Caco-2 (cell line): ENCODE measurements around the gene PDE4D. TPM values are rescaled to one million over a fixed set of nuclear protein-coding genes. Genes with fewer than 3 reads are reported as not detected.
A peak's percentile ranks its signal among the peaks of the same experiment; 100 is the strongest.

Experiments
- BruUV-seq: library from RNA; stranded (reverse); fragments of 400-500 nt; replicated peaks from 2 replicates; lab custom pipeline; 2021; lab: Mats Ljungman, UMichigan
- CTCF ChIA-PET: fragments of 300-600 bp; sonication (Branson Sonifier 250); formaldehyde crosslinking; loops from one replicate; lab custom pipeline; 2022; ENCODE audit warnings: antibody characterized with exemption; lab: Charles Lee
- POLR2A ChIA-PET: fragments of 300-600 bp; sonication (Branson Sonifier 250); formaldehyde crosslinking; loops from one replicate; lab custom pipeline; 2022; ENCODE audit warnings: antibody characterized with exemption; lab: Charles Lee
- DNase-seq, 2 experiments: peaks; one replicate each; pipeline versions ENCODE4 v3.0.0 to v3.0.0-alpha.2; 2020 to 2022
- H3K27me3 ChIP-seq: replicated peaks from 2 replicates; pipeline ENCODE4 v1.6.0; 2011; ENCODE audit warnings: low read length; ENCODE audit not compliant: control insufficient read depth, insufficient read depth
- H3K36me3 ChIP-seq: 2 replicates; pipeline ENCODE4 v1.5.1; 2011; ENCODE audit warnings: low read length; ENCODE audit not compliant: control insufficient read depth, insufficient read depth
- H3K4me1 ChIP-seq: fragments of 250-450 bp; sonication (Bioruptor Pico); 2 replicates; pipeline ENCODE4 v1.5.1; 2020; ENCODE audit warnings: mild to moderate bottlenecking
- H3K4me3 ChIP-seq: 2 replicates; pipeline ENCODE4 v1.5.1; 2011; ENCODE audit warnings: low read depth, mild to moderate bottlenecking, control low read depth, low read length
- H3K9me3 ChIP-seq: fragments of 250-450 bp; sonication (Bioruptor Pico); 2 replicates; pipeline ENCODE4 v1.5.1; 2020; ENCODE audit warnings: mild to moderate bottlenecking, moderate library complexity
- H3K27ac Mint-ChIP-seq: one replicate; pipeline ENCODE4 v1.8.0; 2022; ENCODE audit warnings: mixed read lengths; ENCODE audit not compliant: unreplicated experiment
- H3K27me3 Mint-ChIP-seq: one replicate; pipeline ENCODE4 v1.8.0; 2022; ENCODE audit warnings: mixed read lengths; ENCODE audit not compliant: insufficient read depth, unreplicated experiment
- H3K36me3 Mint-ChIP-seq: one replicate; pipeline ENCODE4 v1.8.0; 2022; ENCODE audit warnings: mild to moderate bottlenecking, mixed read lengths; ENCODE audit not compliant: insufficient read depth, unreplicated experiment
- H3K4me1 Mint-ChIP-seq: one replicate; pipeline ENCODE4 v1.8.0; 2022; ENCODE audit warnings: low read depth, mixed read lengths; ENCODE audit not compliant: unreplicated experiment
- H3K4me3 Mint-ChIP-seq: one replicate; pipeline ENCODE4 v1.8.0; 2022; ENCODE audit warnings: mild to moderate bottlenecking, moderate library complexity, mixed read lengths; ENCODE audit not compliant: unreplicated experiment
- H3K9me3 Mint-ChIP-seq: one replicate; pipeline ENCODE4 v1.8.0; 2022; ENCODE audit warnings: mixed read lengths; ENCODE audit not compliant: unreplicated experiment
- CTCF ChIP-seq, 2 experiments: fragments of 200-600 bp in 1 of 2; IDR thresholded peaks; 1 replicate in 1 of 2; 2 replicates in 1 of 2; pipeline versions ENCODE4 v1.5.1 to v1.8.0; 2011 to 2022; ENCODE audit warnings: antibody characterized with exemption in 1 of 2, control low read depth in 1 of 2, inconsistent platforms in 1 of 2, low read depth in 1 of 2, low read length in 1 of 2, mild to moderate bottlenecking in 1 of 2, moderate library complexity in 1 of 2; ENCODE audit not compliant: insufficient read depth in 1 of 2, severe bottlenecking in 1 of 2, unreplicated experiment in 1 of 2
- intact Hi-C: fragments of 100-400 bp; cut with micrococcal nuclease; formaldehyde crosslinking; loops from one replicate; pipeline ENCODE4 v1.10.0; 2022; ENCODE audit not compliant: unreplicated experiment
- total RNA-seq: library from RNA; stranded (reverse); gene quantifications from 2 replicates; pipeline ENCODE4 v1.2.3, GENCODE V29; 2022

The PDE4D gene
- total RNA-seq, 1 experiment from 2014 or later: 89.8 TPM

- intact Hi-C loops: loop anchor here (10.0 kb wide), 1 partner anchor 318 kb away; no protein-coding TSS in a partner anchor
- ChIA-PET CTCF (interaction anchor here (1.7 kb wide), 1 partner anchor 137 kb away, joined by 3 read pairs; no protein-coding TSS in a partner anchor), POLR2A (interaction anchor here (0.6 to 1.1 kb wide), 2 partner anchors 91 to 92 kb away, joined by 3 to 5 read pairs; no protein-coding TSS in a partner anchor)
- Mint-ChIP-seq H3K27me3 (no peaks in the 10 kb centered on the region), H3K9me3 (no peaks in the 10 kb centered on the region), H3K27ac (peak overlapping the region; percentile 10), H3K4me3 (peak overlapping the region; percentile 69), H3K36me3 (peaks cover 68% of the 10 kb centered on the region), H3K4me1 (peaks cover 17% of the 10 kb centered on the region)
- no TSS peak for BruUV-seq
- H3K36me3 ChIP-seq: no peaks in the 10 kb centered on the region
- DNase-seq: no peak
- H3K9me3 ChIP-seq: no peaks in the 10 kb centered on the region
- H3K4me1 ChIP-seq: peaks cover 42% of the 10 kb centered on the region
- H3K4me3 ChIP-seq: peak overlapping the region; percentile 95
- TF ChIP-seq CTCF (IDR thresholded peaks at IDR 0.05; ENCODE audit: insufficient read depth in 1 of 2, low read depth in 1 of 2, low read length in 1 of 2, severe bottlenecking in 1 of 2, unreplicated experiment in 1 of 2): no peak
- no peaks in the 10 kb centered on the region for H3K27me3 ChIP-seq
Observed at GRCh38 chr5:59037041-59037440, 856.5 kb downstream of the PDE4D start.

- H3K4me3 Mint-ChIP-seq: peak overlapping the region; percentile 69
- H3K4me3 ChIP-seq: no peak overlapping the region
- peaks cover 18% of the 10 kb centered on the region for H3K4me1 Mint-ChIP-seq
- POLR2A ChIA-PET: interaction anchor here (0.5 to 1.1 kb wide), 4 partner anchors 26 to 92 kb away, joined by 3 to 6 read pairs (median 4); no protein-coding TSS in a partner anchor
- H3K36me3 Mint-ChIP-seq: peaks cover 74% of the 10 kb centered on the region
- intact Hi-C loops: loop anchor here (1.0 to 10.0 kb wide), 2 partner anchors 125 to 318 kb away; no protein-coding TSS in a partner anchor
- H3K9me3 ChIP-seq: no peaks in the 10 kb centered on the region
- H3K27me3 Mint-ChIP-seq: no peaks in the 10 kb centered on the region
- H3K27me3 ChIP-seq: no peaks in the 10 kb centered on the region
- peaks cover 40% of the 10 kb centered on the region for H3K4me1 ChIP-seq
- H3K9me3 Mint-ChIP-seq: no peaks in the 10 kb centered on the region
- BruUV-seq: no TSS peak
- H3K36me3 ChIP-seq: no peaks in the 10 kb centered on the region
- H3K27ac Mint-ChIP-seq: peak overlapping the region; percentile 90
- TF ChIP-seq CTCF (IDR thresholded peaks at IDR 0.05; ENCODE audit: insufficient read depth in 1 of 2, low read depth in 1 of 2, low read length in 1 of 2, severe bottlenecking in 1 of 2, unreplicated experiment in 1 of 2): no peak
- peak; percentile 63 to 64 for DNase-seq
- CTCF ChIA-PET: interaction anchor here (1.7 kb wide), 1 partner anchor 138 kb away, joined by 3 read pairs; no protein-coding TSS in a partner anchor
Observed at GRCh38 chr5:59036274-59036961, 857.1 kb downstream of the PDE4D start.

- peak overlapping the region; percentile 90 for H3K27ac Mint-ChIP-seq
- CTCF ChIA-PET: interaction anchor here (1.2 to 1.7 kb wide), 2 partner anchors 92 to 139 kb away, joined by 3 to 5 read pairs; no protein-coding TSS in a partner anchor
- no peaks in the 10 kb centered on the region for H3K27me3 Mint-ChIP-seq
- no TSS peak for BruUV-seq
- intact Hi-C loops: loop anchor here (1.0 to 10.0 kb wide), 2 partner anchors 126 to 319 kb away; no protein-coding TSS in a partner anchor
- TF ChIP-seq CTCF (IDR thresholded peaks at IDR 0.05; ENCODE audit: insufficient read depth in 1 of 2, low read depth in 1 of 2, low read length in 1 of 2, severe bottlenecking in 1 of 2, unreplicated experiment in 1 of 2): no peak
- peaks cover 13% of the 10 kb centered on the region for H3K4me1 Mint-ChIP-seq
- Histone ChIP-seq H3K4me3 (no peak overlapping the region), H3K4me1 (peaks cover 32% of the 10 kb centered on the region), H3K27me3 (no peaks in the 10 kb centered on the region), H3K9me3 (no peaks in the 10 kb centered on the region), H3K36me3 (no peaks in the 10 kb centered on the region)
- peaks cover 81% of the 10 kb centered on the region for H3K36me3 Mint-ChIP-seq
- DNase-seq: no peak
- no peaks in the 10 kb centered on the region for H3K9me3 Mint-ChIP-seq
- peak overlapping the region; percentile 69 for H3K4me3 Mint-ChIP-seq
- POLR2A ChIA-PET: interaction anchor here (0.7 to 1.5 kb wide), 2 partner anchors 87 to 126 kb away, joined by 4 read pairs; no protein-coding TSS in a partner anchor
Observed at GRCh38 chr5:59035681-59036080, 857.8 kb downstream of the PDE4D start.
